Measurements from ENCODE around the gene ZP3. TPM values are rescaled to one million over a fixed set of nuclear protein-coding genes. Genes with fewer than 3 reads are reported as not detected.
"Not testable (repeated sequence)": the region's sequence is repeated elsewhere in the genome, so short reads cannot be mapped to it uniquely, and the experiment has no call there.

The ZP3 gene
- total RNA-seq, 1 donor from 2014 or later = 0.51 TPM

- H3K4me1 Mint-ChIP-seq (ENCODE audit: unreplicated experiment); H3K4me3 Mint-ChIP-seq (ENCODE audit: unreplicated experiment); DNase-seq (ENCODE audit: extremely low spot score, unreplicated experiment); H3K27me3 Mint-ChIP-seq (ENCODE audit: unreplicated experiment); H3K36me3 Mint-ChIP-seq (ENCODE audit: unreplicated experiment); H3K27ac Mint-ChIP-seq (ENCODE audit: unreplicated experiment); H3K9me3 Mint-ChIP-seq (ENCODE audit: unreplicated experiment): not testable (repeated sequence)
Observed at GRCh38 chr7:76486618-76487017, 61.9 kb downstream of the ZP3 start.

GRCh38 chr7:76487969-76488368 is 63.2 kb downstream of the ZP3 start:
- not testable (repeated sequence) for DNase-seq (ENCODE audit: extremely low spot score, unreplicated experiment); H3K9me3 Mint-ChIP-seq (ENCODE audit: unreplicated experiment); H3K36me3 Mint-ChIP-seq (ENCODE audit: unreplicated experiment); H3K27me3 Mint-ChIP-seq (ENCODE audit: unreplicated experiment); H3K27ac Mint-ChIP-seq (ENCODE audit: unreplicated experiment); H3K4me3 Mint-ChIP-seq (ENCODE audit: unreplicated experiment); H3K4me1 Mint-ChIP-seq (ENCODE audit: unreplicated experiment)

Other genes starting within 250 kb of the ZP3 start
- 0.46 and 0.71 TPM in 2 replicates for gene SRRM3, start 223.1 kb upstream of the ZP3 start, total RNA-seq
- 251 and 252 TPM in 2 replicates for gene HSPB1, start 122.3 kb upstream of the ZP3 start, total RNA-seq
- 151 and 154 TPM in 2 replicates for gene YWHAG, start 66.0 kb upstream of the ZP3 start, total RNA-seq
- gene SSC4D, start 15.3 kb upstream of the ZP3 start, total RNA-seq = 0.31 and 0.89 TPM in 2 replicates
- 29.7 and 32.6 TPM in 2 replicates for gene DTX2, start 36.8 kb downstream of the ZP3 start, total RNA-seq
- gene UPK3B, start 85.6 kb downstream of the ZP3 start, total RNA-seq = 1.5 and 2.2 TPM in 2 replicates
- gene SPDYE16, start 118.3 kb downstream of the ZP3 start, total RNA-seq = not detected in 2 replicates
- 9.6 and 11.4 TPM in 2 replicates for gene POMZP3, start 202.3 kb downstream of the ZP3 start, total RNA-seq